GM19455 (cell line): ENCODE data around the gene CLK4.
A peak's percentile ranks its signal among the peaks of the same experiment; 100 is the strongest.

Source experiments
- ATAC-seq: cut with Tn5 transposase; IDR thresholded peaks from one replicate; pipeline ENCODE4 v1.9.1; 2021; ENCODE audit not compliant: unreplicated experiment

CLK4 gene

GRCh38 chr5:178640331-178641045 is 13.6 kb upstream of the CLK4 start:
- ATAC-seq, result no peak

- no peak for ATAC-seq
These were observed 10.7 kb upstream of the CLK4 start for GRCh38 chr5:178637356-178638074.

- ATAC-seq, result no peak
These were observed 5.4 kb upstream of the CLK4 start for GRCh38 chr5:178632285-178632684.

- ATAC-seq, result no peak
These were observed 4.1 kb upstream of the CLK4 start for GRCh38 chr5:178630951-178631350.

GRCh38 chr5:178630475-178630930 is 3.7 kb upstream of the CLK4 start:
- no peak for ATAC-seq

- ATAC-seq, result no peak
These were observed 379 bp upstream of the CLK4 start for GRCh38 chr5:178627259-178627598.

- ATAC-seq, result peak; percentile 19
These were observed 969 bp downstream of the CLK4 start for GRCh38 chr5:178625679-178626483.

- ATAC-seq, result no peak
These were observed 2.0 kb downstream of the CLK4 start for GRCh38 chr5:178624631-178625546.

GRCh38 chr5:178622679-178623247 is 4.1 kb downstream of the CLK4 start:
- ATAC-seq, result no peak

GRCh38 chr5:178619390-178619789 is 7.5 kb downstream of the CLK4 start:
- ATAC-seq, result no peak

- ATAC-seq, result no peak
These were observed 14.6 kb downstream of the CLK4 start for GRCh38 chr5:178612299-178612698.

GRCh38 chr5:178606269-178606668 is 20.6 kb downstream of the CLK4 start:
- no peak for ATAC-seq

- ATAC-seq, result no peak
These were observed 21.1 kb downstream of the CLK4 start for GRCh38 chr5:178605788-178606187.

GRCh38 chr5:178602752-178603151 is 24.1 kb downstream of the CLK4 start:
- no peak for ATAC-seq

GRCh38 chr5:178595750-178596149 is 31.1 kb downstream of the CLK4 start:
- no peak for ATAC-seq

GRCh38 chr5:178595150-178595549 is 31.7 kb downstream of the CLK4 start:
- no peak for ATAC-seq

GRCh38 chr5:178590924-178591423 is 35.9 kb downstream of the CLK4 start:
- no peak for ATAC-seq

GRCh38 chr5:178590141-178590923 is 36.5 kb downstream of the CLK4 start, which contains the start of gene COL23A1:
COL23A1 (minus strand) TSS chr5:178590393.
- ATAC-seq, result no peak
